ENCODE data around the gene MAST1. TPM values are rescaled to one million over a fixed set of nuclear protein-coding genes. Genes with fewer than 3 reads are reported as not detected.

MAST1 gene
- total and polyA plus RNA-seq, 2 experiments from 2014 or later, result 13.9 to 19.9 TPM

DNA sequence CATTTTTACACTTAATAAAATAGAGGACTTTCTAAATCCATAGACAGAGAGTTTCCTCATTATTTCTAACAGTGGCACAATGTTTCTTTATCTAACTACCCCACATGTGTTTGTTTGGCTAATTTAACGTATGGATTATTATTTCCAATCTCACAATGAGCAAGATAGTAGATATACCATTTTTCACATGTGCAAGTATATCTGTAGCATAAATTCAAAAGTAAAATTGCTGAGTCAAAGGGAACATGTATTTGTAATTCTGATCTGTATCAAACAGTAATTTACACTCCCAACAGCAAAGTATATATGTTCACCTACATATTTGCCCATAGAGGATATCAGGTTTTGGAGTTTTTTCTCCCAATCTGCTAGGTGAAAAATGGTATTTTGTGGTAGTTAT, 18.3 kb downstream of the MAST1 start:
- Mint-ChIP-seq H3K9me3 (no peaks in the 10 kb centered on the region; the same call in 1 of the 3 replicates), H3K36me3 (ENCODE audit: low read depth) (peaks cover 47% of the 10 kb centered on the region), H3K27ac (no peak overlapping the region), H3K4me3 (no peak overlapping the region), H3K4me1 (no peaks in the 10 kb centered on the region), H3K27me3 (ENCODE audit: insufficient read depth, low read depth, poor library complexity) (peaks cover 4% of the 10 kb centered on the region)
- no peak for TF ChIP-seq NANOG (IDR thresholded peaks at IDR 0.05; ENCODE audit: borderline replicate concordance)
- no peak for TF ChIP-seq EZH2 (IDR thresholded peaks at IDR 0.05; ENCODE audit: low read depth, unreplicated experiment)
- TF ChIP-seq, protein P1, sequence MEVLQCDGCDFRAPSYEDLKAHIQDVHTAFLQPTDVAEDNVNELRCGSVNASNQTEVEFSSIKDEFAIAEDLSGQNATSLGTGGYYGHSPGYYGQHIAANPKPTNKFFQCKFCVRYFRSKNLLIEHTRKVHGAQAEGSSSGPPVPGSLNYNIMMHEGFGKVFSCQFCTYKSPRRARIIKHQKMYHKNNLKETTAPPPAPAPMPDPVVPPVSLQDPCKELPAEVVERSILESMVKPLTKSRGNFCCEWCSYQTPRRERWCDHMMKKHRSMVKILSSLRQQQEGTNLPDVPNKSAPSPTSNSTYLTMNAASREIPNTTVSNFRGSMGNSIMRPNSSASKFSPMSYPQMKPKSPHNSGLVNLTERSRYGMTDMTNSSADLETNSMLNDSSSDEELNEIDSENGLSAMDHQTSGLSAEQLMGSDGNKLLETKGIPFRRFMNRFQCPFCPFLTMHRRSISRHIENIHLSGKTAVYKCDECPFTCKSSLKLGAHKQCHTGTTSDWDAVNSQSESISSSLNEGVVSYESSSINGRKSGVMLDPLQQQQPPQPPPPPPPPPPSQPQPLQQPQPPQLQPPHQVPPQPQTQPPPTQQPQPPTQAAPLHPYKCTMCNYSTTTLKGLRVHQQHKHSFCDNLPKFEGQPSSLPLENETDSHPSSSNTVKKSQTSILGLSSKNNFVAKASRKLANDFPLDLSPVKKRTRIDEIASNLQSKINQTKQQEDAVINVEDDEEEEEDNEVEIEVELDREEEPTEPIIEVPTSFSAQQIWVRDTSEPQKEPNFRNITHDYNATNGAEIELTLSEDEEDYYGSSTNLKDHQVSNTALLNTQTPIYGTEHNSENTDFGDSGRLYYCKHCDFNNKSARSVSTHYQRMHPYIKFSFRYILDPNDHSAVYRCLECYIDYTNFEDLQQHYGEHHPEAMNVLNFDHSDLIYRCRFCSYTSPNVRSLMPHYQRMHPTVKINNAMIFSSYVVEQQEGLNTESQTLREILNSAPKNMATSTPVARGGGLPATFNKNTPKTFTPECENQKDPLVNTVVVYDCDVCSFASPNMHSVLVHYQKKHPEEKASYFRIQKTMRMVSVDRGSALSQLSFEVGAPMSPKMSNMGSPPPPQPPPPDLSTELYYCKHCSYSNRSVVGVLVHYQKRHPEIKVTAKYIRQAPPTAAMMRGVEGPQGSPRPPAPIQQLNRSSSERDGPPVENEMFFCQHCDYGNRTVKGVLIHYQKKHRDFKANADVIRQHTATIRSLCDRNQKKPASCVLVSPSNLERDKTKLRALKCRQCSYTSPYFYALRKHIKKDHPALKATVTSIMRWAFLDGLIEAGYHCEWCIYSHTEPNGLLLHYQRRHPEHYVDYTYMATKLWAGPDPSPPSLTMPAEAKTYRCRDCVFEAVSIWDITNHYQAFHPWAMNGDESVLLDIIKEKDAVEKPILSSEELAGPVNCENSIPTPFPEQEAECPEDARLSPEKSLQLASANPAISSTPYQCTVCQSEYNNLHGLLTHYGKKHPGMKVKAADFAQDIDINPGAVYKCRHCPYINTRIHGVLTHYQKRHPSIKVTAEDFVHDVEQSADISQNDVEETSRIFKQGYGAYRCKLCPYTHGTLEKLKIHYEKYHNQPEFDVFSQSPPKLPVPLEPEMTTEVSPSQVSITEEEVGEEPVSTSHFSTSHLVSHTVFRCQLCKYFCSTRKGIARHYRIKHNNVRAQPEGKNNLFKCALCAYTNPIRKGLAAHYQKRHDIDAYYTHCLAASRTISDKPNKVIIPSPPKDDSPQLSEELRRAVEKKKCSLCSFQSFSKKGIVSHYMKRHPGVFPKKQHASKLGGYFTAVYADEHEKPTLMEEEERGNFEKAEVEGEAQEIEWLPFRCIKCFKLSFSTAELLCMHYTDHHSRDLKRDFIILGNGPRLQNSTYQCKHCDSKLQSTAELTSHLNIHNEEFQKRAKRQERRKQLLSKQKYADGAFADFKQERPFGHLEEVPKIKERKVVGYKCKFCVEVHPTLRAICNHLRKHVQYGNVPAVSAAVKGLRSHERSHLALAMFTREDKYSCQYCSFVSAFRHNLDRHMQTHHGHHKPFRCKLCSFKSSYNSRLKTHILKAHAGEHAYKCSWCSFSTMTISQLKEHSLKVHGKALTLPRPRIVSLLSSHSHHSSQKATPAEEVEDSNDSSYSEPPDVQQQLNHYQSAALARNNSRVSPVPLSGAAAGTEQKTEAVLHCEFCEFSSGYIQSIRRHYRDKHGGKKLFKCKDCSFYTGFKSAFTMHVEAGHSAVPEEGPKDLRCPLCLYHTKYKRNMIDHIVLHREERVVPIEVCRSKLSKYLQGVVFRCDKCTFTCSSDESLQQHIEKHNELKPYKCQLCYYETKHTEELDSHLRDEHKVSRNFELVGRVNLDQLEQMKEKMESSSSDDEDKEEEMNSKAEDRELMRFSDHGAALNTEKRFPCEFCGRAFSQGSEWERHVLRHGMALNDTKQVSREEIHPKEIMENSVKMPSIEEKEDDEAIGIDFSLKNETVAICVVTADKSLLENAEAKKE (CRISPR knock-in tag; IDR thresholded peaks at IDR 0.05), result no peak
- TF ChIP-seq ZNF114 (CRISPR knock-in tag; IDR thresholded peaks at IDR 0.05), result no peak
- TF ChIP-seq ZNF331 (CRISPR knock-in tag; IDR thresholded peaks at IDR 0.05; ENCODE audit: low read depth), result no peak
- TF ChIP-seq, protein P2, sequence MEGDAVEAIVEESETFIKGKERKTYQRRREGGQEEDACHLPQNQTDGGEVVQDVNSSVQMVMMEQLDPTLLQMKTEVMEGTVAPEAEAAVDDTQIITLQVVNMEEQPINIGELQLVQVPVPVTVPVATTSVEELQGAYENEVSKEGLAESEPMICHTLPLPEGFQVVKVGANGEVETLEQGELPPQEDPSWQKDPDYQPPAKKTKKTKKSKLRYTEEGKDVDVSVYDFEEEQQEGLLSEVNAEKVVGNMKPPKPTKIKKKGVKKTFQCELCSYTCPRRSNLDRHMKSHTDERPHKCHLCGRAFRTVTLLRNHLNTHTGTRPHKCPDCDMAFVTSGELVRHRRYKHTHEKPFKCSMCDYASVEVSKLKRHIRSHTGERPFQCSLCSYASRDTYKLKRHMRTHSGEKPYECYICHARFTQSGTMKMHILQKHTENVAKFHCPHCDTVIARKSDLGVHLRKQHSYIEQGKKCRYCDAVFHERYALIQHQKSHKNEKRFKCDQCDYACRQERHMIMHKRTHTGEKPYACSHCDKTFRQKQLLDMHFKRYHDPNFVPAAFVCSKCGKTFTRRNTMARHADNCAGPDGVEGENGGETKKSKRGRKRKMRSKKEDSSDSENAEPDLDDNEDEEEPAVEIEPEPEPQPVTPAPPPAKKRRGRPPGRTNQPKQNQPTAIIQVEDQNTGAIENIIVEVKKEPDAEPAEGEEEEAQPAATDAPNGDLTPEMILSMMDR (conservative IDR thresholded peaks at IDR 0.05; ENCODE audit: low read depth in 2 of 2), result no peak
- no peaks in the 10 kb centered on the region for H3K36me3 ChIP-seq (ENCODE audit: insufficient read depth)
- no peaks in the 10 kb centered on the region for H3K9me2 ChIP-seq (ENCODE audit: insufficient read depth)
- no peaks in the 10 kb centered on the region for H3K27me3 ChIP-seq (ENCODE audit: insufficient read depth)
- H3F3A ChIP-seq (replicated peaks; ENCODE audit: low read depth), result 0 out of 2 replicates have a peak, but pooled peaks cover 3% of the 10 kb centered on the region
- no peaks in the 10 kb centered on the region; the same call in 1 of the 2 replicates for H4K20me1 ChIP-seq (replicated peaks; ENCODE audit: insufficient read depth)
- H3K27ac ChIP-seq (ENCODE audit: low read depth), result no peak overlapping the region
- no peaks in the 10 kb centered on the region for H3K79me2 ChIP-seq (replicated peaks; ENCODE audit: insufficient read depth)
- H3K4me3 ChIP-seq, result no peak overlapping the region
- DNase-seq (ENCODE audit: low spot score), result no peak
- no peak for ATAC-seq
- no peaks in the 10 kb centered on the region for H3K4me1 ChIP-seq (ENCODE audit: insufficient read depth)
- H3K4me2 ChIP-seq, result no peak overlapping the region
- no peak overlapping the region for H2AFZ ChIP-seq

All from GM23338 (cell line).